Measurements from ENCODE around the gene IFNA1.
"Not testable (repeated sequence)": the region's sequence is repeated elsewhere in the genome, so short reads cannot be mapped to it uniquely, and the experiment has no call there.

Gene IFNA1

GRCh38 chr9:21449312-21449711 lies 9.1 kb downstream of the IFNA1 start:
- not testable (repeated sequence) for DNase-seq

GRCh38 chr9:21450733-21451394 lies 10.6 kb downstream of the IFNA1 start:
- no peak for DNase-seq

GRCh38 chr9:21452681-21453080 lies 12.4 kb downstream of the IFNA1 start:
- no peak for DNase-seq

GRCh38 chr9:21454149-21454548 lies 13.9 kb downstream of the IFNA1 start:
- DNase-seq, result no peak

GRCh38 chr9:21455320-21455719 lies 15.1 kb downstream of the IFNA1 start:
- DNase-seq, result no peak

GRCh38 chr9:21461377-21461776 lies 21.1 kb downstream of the IFNA1 start:
- no peak for DNase-seq

- no peak for DNase-seq
Measured at GRCh38 chr9:21465138-21465537, 24.9 kb downstream of the IFNA1 start.

GRCh38 chr9:21465859-21466518 lies 25.8 kb downstream of the IFNA1 start:
- DNase-seq, result no peak

GRCh38 chr9:21470126-21470525 lies 29.9 kb downstream of the IFNA1 start:
- no peak for DNase-seq

GRCh38 chr9:21473236-21473635 lies 33.0 kb downstream of the IFNA1 start:
- no peak for DNase-seq

GRCh38 chr9:21477466-21477865 lies 37.2 kb downstream of the IFNA1 start:
- DNase-seq, result no peak

GRCh38 chr9:21479152-21479702 lies 39.0 kb downstream of the IFNA1 start:
- DNase-seq, result no peak

- DNase-seq, result no peak
Measured at GRCh38 chr9:21481470-21482056, 41.3 kb downstream of the IFNA1 start.

- no peak for DNase-seq
Measured at GRCh38 chr9:21482213-21482612, 42.0 kb downstream of the IFNA1 start, which contains the start of gene IFNE. IFNE (minus strand) TSS chr9:21482313; CDS start chr9:21481694, 619 bp downstream.
